NCI-H2227 (cell line): ENCODE measurements around the gene HIVEP2.

Experiments used
- DNase-seq: peaks from one replicate; lab custom pipeline; 2025; ENCODE audit not compliant: unreplicated experiment; lab: John Stamatoyannopoulos, UW

The HIVEP2 gene

DNA sequence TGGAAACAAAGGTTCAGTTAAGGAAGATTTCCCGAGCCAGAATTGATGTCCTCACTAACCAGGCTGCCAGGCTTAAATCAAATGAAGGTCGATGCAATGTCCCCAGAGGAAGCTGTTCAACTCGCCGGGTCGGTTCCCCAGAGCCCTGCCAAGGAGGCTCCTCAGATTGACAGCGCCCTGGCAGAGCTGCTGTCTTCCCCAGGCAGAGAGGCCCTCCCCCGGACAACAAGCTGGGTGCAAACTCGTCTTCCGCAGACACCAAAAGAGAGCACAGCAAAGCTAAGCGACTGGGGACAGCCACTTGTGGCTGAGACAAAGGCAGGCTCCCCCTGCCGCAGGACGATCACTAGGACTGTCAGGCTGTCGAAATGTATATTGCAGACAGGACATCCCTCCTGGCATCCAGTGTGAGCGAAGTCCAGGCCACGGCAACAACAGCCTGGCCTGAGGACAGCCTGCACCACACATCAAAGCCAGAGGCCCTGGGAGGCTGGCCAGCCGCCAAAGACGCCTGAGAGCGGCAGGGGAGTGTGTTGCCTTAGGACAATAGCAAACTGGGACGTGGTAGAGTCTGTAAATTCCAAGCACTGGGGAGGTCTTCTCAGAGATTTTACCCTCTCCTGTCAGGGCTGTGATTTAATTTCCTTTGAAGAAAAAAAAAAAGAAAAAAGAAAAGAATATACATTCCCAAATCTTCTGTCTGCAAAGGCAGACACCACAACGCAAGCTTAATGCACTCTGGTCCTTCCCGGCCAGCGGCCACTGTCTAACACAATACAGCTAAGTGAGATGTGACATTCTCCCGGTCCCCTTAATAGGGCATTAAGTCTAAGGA, 99.1 kb downstream of the HIVEP2 start:
- DNase-seq, result peak; percentile 74

DNA sequence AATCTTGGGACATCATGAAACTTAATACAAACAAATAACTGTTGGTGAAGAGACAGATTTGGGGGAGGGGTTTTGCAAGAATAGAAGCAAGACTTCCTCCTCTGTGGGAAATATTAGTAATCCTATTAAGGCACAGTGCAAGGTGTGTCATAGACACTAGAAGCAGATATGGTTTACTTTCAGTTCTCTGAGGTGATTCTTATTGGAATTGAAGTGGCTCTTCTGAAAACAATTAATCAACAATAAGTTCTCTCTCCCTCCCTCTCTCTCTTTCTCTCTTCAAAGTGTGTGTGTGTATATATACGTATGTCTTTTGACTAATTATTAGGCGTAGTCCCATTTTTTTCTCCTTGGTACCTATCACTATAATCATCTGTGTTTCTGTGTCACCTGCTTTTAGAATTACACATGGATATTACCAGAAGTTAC, 99.8 kb downstream of the HIVEP2 start:
- no peak for DNase-seq

DNA sequence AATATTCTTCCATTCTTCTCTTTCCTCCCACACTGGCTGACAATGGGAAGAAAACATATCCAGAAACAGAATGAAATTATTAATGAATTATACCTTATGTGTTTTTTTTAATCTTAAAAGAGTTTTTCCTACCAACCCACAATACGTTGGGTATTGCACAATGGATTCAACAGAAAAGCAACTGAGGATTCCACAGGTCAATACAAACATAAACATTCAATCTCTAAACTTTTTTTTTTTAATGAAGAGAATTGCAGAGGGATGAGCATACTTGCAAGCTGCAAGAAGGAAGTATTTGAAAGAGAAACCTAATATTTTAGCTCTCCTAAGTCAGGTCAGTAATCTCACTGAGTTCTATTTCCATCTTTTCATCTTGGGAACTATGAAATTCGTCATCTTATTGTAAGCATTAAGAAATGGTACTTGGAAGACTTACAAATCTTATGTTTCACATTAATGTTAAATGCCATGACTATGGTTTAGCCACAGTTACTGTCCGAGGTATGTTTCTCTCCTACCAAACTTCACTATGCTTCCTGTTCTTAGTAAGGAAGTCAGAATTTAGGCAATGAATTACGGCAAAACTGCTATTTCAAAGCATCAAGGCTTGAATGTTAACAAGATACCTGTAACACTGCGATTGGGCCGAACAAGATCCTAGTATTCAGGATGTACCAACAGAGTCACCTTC, 100.8 kb downstream of the HIVEP2 start:
- no peak for DNase-seq

DNA sequence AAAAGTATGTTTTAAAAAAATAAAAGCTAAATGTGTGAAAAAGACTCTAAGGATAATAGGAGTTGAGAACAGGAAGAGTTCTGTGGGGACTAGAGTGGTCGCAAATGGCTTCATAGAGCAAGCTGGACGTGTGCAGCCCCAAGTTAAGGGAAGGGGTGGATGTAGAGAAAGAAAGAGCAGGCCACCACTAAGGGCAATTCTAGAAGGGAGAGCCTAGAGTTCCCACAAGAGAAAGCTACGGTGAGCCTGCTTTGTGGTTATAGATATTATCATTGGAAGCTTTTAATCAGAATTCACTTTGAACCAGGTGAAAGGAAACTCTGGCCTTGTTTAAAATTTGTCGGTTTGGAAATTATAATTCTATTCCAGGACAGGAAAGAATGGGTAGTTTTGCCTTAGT, 101.6 kb downstream of the HIVEP2 start:
- DNase-seq, result no peak

DNA sequence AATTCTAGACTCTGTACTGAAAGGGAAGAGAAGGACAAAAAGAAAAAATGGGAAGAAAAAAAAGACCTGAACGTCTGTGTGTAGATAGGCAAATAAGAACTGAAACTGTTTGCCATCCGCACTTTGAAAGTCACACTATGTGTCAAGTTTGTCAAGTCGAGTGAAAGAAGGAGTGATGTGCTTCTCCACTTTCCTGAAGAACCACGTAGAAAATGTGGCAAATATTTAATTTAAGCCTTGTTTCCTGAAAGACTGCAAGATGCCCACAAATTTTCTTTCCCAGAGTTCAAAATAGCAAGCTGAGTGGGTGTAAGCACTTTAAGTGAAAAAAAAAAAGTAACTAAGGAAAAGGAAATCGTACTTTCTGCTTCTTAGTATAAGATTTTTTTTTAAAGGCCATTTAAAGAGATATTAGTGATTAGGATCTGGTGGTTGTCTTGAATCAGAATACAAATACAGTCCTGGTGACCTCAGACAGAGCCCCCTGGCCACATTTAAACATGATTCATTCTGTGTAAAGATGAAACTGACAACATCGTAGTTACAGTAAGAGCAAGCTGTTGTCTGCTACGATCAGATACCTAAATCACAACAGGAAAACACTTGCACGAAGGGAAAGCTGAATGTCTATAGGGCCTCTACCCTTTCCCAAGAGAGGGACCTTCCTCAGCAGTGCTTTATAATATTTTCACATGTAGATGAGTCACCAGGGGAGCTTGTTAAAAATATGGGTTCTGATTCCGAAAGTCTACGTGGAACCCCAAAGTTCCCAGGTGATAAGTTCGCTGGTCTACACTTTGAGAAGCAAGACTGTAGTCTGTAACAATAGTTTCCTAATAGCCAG, 102.3 kb downstream of the HIVEP2 start:
- DNase-seq, result no peak

DNA sequence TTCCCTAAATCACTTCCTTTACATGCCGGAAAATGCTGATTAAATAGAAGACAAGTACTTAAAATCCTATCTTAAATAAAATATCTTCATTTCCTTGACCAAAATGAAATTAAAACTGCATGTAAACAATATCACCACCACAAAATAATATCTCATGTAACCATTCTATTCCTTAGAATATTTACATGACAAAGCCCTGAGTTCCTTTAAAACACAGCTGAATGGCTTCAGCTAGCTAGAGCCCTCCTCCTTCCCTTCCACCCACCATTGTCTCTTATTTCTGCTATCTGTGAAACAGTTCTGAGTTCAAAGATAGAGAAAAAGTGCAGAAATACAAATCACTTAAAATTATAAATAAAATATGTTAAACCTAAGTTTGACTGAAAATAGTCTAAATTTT, 103.1 kb downstream of the HIVEP2 start:
- no peak for DNase-seq

DNA sequence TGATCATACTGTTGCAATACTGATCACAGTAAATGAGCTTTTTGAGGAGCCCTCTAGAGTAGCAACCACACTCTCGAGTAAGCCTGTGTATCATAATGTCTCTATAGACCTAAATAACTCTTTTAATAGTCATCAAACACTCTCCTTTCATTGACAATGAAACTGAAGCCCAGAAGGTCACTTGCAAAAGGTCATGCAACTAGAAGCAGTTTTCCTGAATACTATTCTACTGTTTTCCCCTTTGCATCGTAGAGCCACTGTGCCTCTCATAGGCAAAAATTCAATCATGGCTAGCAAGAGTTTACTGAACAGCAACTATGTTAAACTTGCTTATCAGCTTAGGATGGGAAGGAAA, 105.3 kb downstream of the HIVEP2 start:
- no peak for DNase-seq

DNA sequence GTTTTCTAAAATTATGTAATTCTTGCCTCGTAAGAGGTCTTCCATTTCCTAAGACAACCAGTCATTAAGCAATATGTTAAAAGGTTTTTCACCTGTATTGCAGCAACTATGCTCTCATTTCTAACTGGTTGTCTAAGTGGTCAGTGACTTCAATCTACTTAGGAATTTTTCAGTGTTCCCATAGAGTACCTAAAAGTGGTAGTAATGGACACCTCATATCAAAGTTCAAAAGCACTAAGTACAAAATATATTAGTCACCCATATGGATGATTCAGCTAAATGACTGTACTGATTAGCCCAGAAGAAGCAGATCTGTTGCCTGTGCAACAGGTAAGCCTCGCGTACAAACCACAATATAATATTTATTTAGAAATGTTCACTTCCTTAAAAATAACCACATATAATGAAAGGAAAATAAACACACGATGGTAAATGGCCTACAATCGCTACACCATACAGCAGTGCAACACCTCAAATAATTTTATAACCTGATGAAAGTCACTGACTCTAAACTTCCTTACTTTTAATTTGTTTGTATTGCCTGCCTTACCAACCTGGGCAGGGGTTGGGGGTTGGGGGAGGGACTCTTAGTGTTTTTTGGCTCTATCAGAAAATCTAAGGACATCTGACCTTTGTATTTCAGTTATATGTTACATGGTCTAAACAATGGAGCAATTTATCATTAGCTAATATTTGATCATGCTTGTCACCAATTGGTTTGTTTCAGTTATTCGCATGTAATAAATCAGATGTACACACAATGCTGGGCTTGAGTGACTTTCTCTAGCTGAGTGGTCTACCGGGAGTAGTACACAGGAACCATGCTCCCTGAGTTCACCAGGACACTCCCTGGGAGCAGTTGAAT, 105.9 kb downstream of the HIVEP2 start:
- DNase-seq, result no peak

DNA sequence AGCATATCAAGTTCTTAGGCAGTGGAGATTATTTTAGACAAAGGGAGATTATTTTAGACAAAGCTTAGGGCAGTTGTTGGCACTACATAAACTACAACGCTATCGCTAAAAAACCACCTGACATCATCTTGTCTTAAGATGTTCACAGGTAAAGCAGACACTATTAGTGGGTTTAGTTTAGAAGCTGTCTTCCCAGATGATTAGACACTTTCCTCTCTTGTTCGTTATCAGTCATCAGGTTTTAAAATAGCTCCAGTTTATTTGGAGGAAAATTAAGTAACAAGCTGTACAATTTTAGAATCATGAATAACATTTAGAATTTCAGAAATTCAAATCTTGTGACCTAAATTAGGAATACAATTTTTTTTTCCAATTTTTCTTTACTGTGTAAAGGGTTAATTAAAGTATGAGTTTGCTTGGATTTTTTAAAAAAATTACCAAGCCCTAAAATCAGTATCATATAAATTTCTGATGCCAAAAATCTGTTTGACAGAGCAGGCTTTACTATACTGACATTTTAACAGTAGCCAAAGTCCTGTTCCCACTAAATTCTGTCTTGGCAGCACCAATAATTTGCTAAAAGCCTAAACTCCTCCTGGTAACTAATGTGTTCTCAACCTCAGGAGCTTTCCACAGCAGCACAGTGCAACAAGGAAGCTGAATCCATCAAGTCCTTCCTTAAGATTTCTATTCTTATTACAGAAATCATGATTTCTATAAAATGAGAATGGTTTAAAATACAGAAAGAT, 109.0 kb downstream of the HIVEP2 start:
- DNase-seq, result no peak

DNA sequence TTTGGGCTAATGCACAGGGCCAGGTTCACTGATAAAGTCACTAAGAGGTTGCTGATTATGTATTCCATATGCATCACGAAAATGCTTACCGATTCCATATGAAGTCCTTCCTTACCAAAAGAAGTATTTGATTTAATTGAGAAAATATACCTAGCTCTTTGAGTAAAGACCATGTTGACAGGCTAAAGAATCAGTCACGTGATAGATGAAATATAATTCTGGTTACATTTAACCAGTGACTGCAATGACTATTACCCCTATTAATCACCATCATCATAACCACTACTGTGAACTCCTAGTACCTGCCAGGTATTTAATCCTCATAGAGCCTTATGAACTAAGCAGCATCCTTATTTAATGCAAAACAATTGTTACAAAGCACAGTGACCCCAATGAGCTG, 110.1 kb downstream of the HIVEP2 start:
- no peak for DNase-seq

DNA sequence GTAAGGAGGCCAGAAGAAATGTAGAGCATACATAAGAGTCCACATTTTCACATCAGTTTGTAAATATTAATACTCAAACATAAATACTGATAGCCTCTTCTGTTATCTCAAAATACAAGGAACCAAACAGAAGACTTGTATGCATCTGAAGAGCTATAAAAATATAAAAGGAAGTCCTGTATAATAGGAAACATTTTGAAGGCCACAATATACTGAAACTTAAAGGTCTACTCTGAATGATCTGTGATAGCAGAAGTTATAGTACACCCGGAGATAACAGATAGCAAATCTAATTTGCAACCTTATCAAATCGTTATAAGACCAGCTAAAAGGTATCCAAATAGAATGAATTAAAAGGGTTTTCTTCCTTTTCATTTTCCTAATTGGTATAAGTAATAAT, 111.2 kb downstream of the HIVEP2 start:
- DNase-seq, result no peak

DNA sequence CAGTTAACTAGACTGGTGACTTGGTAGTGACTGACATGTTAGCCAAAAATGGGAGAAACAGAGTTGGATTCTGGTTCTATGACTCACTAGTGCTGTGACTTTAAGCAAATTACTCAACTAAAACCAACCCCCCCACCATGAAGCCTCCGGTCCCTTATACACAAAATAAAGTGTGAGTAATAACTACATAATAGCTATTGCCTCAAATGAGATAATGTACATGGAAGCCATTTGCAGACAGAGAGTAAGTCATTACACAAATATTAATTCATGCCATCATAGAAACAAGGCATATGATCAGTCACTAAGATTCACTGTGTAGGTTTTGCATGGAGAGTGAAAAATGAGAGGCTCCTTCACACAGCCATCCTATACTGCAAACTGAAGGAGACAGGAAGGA, 111.9 kb downstream of the HIVEP2 start:
- DNase-seq, result no peak

DNA sequence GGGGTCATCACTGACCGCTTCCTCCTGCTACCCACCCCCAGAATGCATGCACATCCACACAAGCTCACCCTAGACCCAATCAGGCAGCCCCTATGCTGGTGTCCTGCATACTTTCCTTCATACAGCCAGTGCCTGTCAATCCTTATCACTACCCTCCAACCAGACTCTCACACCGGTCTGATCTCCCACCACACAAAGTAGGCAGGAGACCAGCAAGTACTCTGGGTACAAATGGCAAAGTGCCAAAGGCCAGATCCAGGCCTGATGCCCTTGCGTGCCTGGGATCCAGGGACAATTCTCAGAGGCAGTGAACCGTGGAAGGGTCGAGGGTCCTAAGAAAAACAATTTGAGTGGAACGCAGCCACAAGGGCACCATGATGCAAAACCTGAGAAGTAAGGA, 114.2 kb downstream of the HIVEP2 start:
- no peak for DNase-seq

DNA sequence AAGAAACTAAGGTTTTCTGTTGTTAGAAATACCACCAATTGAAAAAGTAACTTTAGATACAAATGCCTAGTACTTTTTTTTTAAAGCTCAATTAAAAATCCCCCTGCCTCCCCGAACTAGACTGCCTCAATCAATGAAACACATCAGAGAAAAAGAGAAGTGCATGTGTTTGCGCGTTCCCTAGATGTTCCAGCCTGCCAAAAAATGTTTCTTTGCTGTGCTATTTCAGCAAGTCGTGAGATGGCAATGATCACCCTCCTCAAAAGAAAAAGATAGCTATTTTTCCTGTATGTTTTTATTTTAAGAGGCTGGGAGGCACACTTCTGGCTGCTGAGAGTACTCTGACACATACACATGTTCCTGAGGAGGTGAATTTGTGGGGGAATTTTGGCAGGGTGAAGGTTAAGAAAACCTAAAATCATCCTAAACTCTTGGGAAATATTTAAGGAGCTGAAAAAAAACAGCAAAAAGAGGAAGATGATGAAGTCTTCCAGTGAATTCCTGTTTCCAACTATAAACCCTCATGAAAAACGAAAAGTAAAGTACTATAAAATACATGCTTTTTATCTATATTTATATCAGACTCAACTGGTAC, 114.8 kb downstream of the HIVEP2 start:
- no peak for DNase-seq

DNA sequence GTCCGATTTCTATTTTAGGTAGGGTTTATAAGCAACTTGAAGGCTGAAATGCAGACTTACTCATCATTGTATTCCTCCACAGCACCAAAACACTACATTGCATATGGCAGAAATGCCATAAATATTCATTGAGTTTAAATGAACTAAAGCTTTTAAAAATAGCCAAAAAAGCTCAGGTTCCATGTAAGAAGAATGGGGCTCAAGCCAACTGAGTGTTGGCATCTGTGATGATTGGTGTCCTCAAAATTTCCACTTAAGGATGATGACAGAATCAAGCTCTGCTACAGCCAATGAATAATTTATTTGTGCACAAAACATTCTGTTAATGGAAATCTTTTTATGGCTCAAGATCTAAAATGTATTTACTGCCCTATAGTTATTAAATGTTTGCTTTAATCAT, 115.4 kb downstream of the HIVEP2 start:
- no peak for DNase-seq

DNA sequence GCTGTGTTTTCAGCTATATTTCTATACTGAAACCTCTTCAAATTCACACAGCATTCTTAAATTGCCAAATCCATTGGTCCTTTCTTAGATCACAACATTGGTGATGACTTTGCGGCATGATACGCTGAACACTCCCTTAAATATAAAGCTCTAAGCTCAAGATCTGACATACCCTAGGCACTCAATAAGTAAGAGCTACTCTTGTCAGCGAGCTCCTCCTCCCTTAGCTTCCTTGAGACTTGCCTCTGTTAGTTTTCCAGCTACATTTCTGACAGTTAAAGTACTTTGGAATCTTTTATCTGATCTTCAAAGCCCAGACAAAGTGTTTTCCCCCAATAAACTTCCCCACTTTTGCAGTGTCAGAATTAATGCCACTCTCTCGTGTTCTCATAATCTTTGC, 117.0 kb downstream of the HIVEP2 start:
- no peak for DNase-seq

DNA sequence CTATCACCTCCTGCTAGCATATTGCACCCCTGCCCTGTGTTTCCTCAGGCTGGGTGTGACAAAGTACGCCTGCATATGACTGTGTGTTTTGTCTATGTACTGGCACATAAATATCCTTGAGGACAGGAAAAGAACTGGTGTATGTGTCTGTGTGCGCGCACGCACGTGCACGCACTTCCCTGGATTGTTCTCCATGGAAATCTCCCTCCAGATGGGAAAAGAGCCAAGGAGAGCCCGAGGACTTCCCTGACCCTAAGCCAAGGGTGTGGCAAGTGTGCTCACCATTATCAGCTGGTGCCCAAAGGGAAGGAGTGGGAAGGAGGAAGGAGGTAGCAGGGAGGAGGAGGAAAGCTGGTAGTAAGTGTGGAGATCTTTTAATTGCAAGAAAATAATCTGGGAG, 117.6 kb downstream of the HIVEP2 start:
- DNase-seq, result no peak

DNA sequence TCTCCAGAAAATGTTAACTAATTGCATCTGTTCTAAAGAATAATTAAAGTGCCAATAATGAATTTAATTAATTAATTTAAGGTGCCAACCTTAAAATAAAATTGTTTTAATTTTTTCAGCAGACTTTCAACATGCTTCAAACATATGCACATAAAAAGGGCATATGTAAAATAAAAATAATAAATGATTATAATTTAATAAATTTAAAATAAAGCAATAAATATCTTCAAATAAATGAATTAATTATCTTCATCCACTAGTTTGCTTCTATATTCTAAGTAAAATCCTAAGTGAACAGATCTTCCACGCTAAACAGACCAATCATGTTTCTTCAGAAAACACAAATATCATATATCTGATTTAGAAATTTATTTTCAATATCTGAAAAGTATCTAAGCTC, 119.2 kb downstream of the HIVEP2 start:
- no peak for DNase-seq

DNA sequence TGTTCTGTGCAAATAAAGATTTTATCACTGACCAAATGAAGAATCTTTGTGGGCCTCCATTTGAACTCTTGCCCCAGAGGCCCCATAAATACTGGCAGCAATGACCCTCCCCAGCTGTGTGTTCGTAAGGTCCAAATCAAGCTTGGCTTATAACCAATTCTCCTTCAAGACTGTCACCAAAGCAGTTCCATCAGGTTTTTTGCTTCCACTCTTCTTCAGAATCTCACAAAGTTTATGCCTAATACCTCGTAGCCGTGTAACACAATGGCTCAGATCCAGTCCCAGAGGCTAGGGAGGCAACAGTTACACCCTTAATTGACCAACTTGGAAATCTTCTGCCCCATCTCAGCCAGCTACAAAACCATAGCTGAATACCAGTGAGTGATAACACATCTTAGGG, 120.5 kb downstream of the HIVEP2 start:
- no peak for DNase-seq
